Pancreas (tissue), 10 donors: ENCODE results near the gene CLPTM1L. TPM values are rescaled to one million over a fixed set of nuclear protein-coding genes. Genes with fewer than 3 reads are reported as not detected.
"Not testable (repeated sequence)": the region's sequence is repeated elsewhere in the genome, so short reads cannot be mapped to it uniquely, and the experiment has no call there.

ENCODE experiments used
- ATAC-seq, 4 donors: fragments of 200-7000 bp; cut with Tn5 transposase; one replicate each; pipeline versions ENCODE4 v1.8.0 to v1.9.1; 2020; ENCODE audit warnings: mild to moderate bottlenecking in 4 of 4, moderate library complexity in 4 of 4
- DNase-seq, 6 donors: peaks; one replicate each; pipeline ENCODE4 v3.0.0-alpha.2; 2020
- FAIRE-seq: peaks from 2 replicates; lab custom pipeline; 2012; peaks lifted over from hg19 to GRCh38; lab: Jason Lieb, UNC
- H3K27ac ChIP-seq, 4 donors: fragments of 200-600 bp; sonication (generic); 1 replicate in 3 of 4; 2 replicates in 1 of 4; pipeline versions ENCODE4 v1.5.0 to v1.8.0; 2020
- H3K27me3 ChIP-seq, 4 donors: fragments of 200-600 bp; one replicate each; pipeline ENCODE4 v1.8.0; 2021
- H3K36me3 ChIP-seq, 3 donors: fragments of 200-600 bp; sonication (generic) in 1 of 3; one replicate each; pipeline versions ENCODE4 v1.5.0 to v1.8.0; 2020 to 2021
- H3K4me1 ChIP-seq, 3 donors: fragments of 200-600 bp; one replicate each; pipeline ENCODE4 v1.8.0; 2021
- H3K4me3 ChIP-seq, 4 donors: fragments of 200-600 bp; sonication (generic) in 2 of 4; one replicate each; pipeline versions ENCODE4 v1.5.0 to v1.8.0; 2020 to 2021
- H3K9me3 ChIP-seq, 4 donors: fragments of 200-600 bp; one replicate each; pipeline ENCODE4 v1.8.0; 2021
- CTCF ChIP-seq, 4 donors: fragments of 200-600 bp; sonication (generic) in 3 of 4; IDR thresholded peaks; one replicate each; pipeline versions ENCODE4 v1.5.0 to v1.8.0; 2021; ENCODE audit warnings: antibody characterized with exemption in 4 of 4
- WGBS, 2 donors: extraction: QIAGEN DNeasy Blood & Tissue Kit; methylation state at CpG; one replicate each; pipeline ENCODE4 v1.1.7; 2013; 5-methylcytosine and 5-hydroxymethylcytosine counted together
- intact Hi-C, 3 donors: fragments of 100-400 bp; cut with DNase I; formaldehyde crosslinking; loops; one replicate each; pipeline versions ENCODE4 v1.11.1 to v1.14.2; 2022
- polyA plus RNA-seq, 2 donors: library from polyadenylated mRNA; stranded (reverse); fragments of 200-250 nt; gene quantifications; one replicate each; pipeline ENCODE4 v1.2.3, GENCODE V29; 2013
- total RNA-seq, 6 donors: library from RNA; stranded (reverse); fragmentation: NEBNext Ultra II Directional in 4 of 6; extraction: Animal tissue kit (Norgen Biotek cat#: 25700) in 4 of 6; gene quantifications; one replicate each; pipeline versions ENCODE4 v1.2.1 to v1.2.4, GENCODE V29; 2021 to 2023
- donor health status: healthy with polysubstance abuse.
- donor health status: DM: no; HTN: no; CAD: no; lungs with moderate emphysema.
- donor health status: DM: no; HTN: no; CAD: no.
- donor health status: control.
- donor health status: control.
- donor health status: Bipolar disorder and iron deficiency.
- donor health status: DM: yes; HTN: yes; CAD: no.
- donor health status: DM: no; HTN: no; CAD: no.
- donor health status: DM: no; HTN: no; CAD: no.
- donor health status: DM: yes; HTN: yes; CAD: no.

CLPTM1L gene
- total and polyA plus RNA-seq, 8 donors: 39.5 to 63.0 (median 53.2) TPM

DNA sequence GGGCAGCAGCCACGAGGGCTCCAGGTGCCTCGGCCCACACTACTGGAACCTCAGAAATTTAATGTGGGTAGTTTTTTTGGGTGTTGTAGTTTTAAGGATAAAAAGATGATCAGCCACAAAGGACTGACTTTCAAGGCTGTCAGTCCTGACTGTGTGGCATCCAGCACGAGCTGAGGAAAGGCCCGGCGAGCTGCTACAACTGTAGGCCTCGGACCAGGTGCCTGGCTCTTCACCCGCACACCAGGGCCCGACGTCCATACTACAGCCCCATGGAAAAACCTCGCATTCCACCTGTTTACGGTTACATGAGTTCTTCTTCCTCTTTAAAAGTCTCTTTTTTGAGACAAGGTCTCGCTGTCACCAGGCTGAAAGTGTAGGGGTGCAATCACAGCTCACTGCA lies 2.6 kb downstream of the CLPTM1L start:
- Histone ChIP-seq H3K27me3 (no peaks in the 10 kb centered on the region), H3K36me3 (peaks cover 3 to 32% (median 13%) of the 10 kb centered on the region in 3 donors), H3K9me3 (no peaks in the 10 kb centered on the region), H3K4me3 (no peak overlapping the region), H3K27ac (no peak overlapping the region), H3K4me1 (peaks cover 0 to 19% (median 8%) of the 10 kb centered on the region in 3 donors)
- no peak for TF ChIP-seq CTCF (IDR thresholded peaks at IDR 0.05)
- 90% methylated on average over 12 of the region's 12 CpGs for WGBS, 2 donors
- peak in 1 of 6 donors; percentile 26 for DNase-seq
- FAIRE-seq: no peak
- intact Hi-C loops: no loop called here
- no peak for ATAC-seq

- no peaks in the 10 kb centered on the region for H3K27me3 ChIP-seq
- H3K4me3 ChIP-seq: no peak overlapping the region
- H3K4me1 ChIP-seq: peaks cover 0 to 19% (median 8%) of the 10 kb centered on the region in 3 donors
- ATAC-seq (no peak), DNase-seq (no peak), FAIRE-seq (no peak)
- TF ChIP-seq CTCF (IDR thresholded peaks at IDR 0.05): no peak
- peaks cover 3 to 36% (median 17%) of the 10 kb centered on the region in 3 donors for H3K36me3 ChIP-seq
- no peaks in the 10 kb centered on the region for H3K9me3 ChIP-seq
- no peak overlapping the region for H3K27ac ChIP-seq
- intact Hi-C loops: no loop called here
- 92 to 93% methylated on average over 15 of the region's 15 CpGs for WGBS, 2 donors
Measured at GRCh38 chr5:1341863-1342262, 3.0 kb downstream of the CLPTM1L start.

- intact Hi-C loops, ATAC-seq, DNase-seq, FAIRE-seq, H3K27ac ChIP-seq, H3K27me3 ChIP-seq, H3K9me3 ChIP-seq, H3K4me1 ChIP-seq, H3K4me3 ChIP-seq: not testable (repeated sequence)
- 89 to 91% methylated on average over 15 to 17 of the region's 17 CpGs for WGBS, 2 donors
- peaks cover 3 to 56% (median 28%) of the 10 kb centered on the region in 3 donors for H3K36me3 ChIP-seq
Measured at GRCh38 chr5:1339818-1340210, 5.1 kb downstream of the CLPTM1L start.

DNA sequence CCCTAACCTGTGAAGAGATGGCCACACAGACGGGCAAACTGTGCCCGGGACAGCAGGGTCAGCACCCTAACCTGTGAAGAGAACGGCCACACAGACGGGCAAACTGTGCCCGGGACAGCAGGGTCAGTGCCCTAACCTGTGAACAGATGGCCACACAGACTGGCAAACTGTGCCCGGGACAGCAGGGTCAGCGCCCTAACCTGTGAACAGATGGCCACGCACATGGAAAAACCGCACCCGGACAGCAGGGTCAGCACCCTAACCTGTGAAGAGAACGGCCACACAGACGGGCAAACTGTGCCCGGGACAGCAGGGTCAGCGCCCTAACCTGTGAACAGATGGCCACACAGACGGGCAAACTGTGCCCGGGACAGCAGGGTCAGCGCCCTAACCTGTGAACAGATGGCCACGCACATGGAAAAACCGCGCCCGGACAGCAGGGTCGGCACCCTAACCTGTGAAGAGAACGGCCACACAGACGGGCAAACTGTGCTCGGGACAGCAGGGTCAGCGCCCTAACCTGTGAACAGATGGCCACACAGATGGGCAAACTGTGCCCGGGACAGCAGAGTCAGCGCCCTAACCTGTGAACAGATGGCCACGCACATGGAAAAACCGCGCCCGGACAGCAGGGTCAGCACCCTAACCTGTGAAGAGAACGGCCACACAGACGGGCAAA lies 5.6 kb downstream of the CLPTM1L start:
- H3K27me3 ChIP-seq, H3K9me3 ChIP-seq, DNase-seq, H3K4me3 ChIP-seq, ATAC-seq, intact Hi-C loops, H3K27ac ChIP-seq, H3K4me1 ChIP-seq, FAIRE-seq: not testable (repeated sequence)
- peaks cover 3 to 62% (median 29%) of the 10 kb centered on the region in 3 donors for H3K36me3 ChIP-seq
- 93 to 94% methylated on average over 27 to 34 of the region's 34 CpGs for WGBS, 2 donors

GRCh38 chr5:1338506-1339070 lies 6.3 kb downstream of the CLPTM1L start:
- no peaks in the 10 kb centered on the region for H3K9me3 ChIP-seq
- no peaks in the 10 kb centered on the region for H3K27me3 ChIP-seq
- H3K36me3 ChIP-seq: peaks cover 3 to 66% (median 33%) of the 10 kb centered on the region in 3 donors
- intact Hi-C loops: no loop called here
- WGBS, 2 donors: 94 to 95% methylated on average over 22 of the region's 22 CpGs
- no peak for ATAC-seq
- no peak for TF ChIP-seq CTCF (IDR thresholded peaks at IDR 0.05)
- DNase-seq: peak in 2 of 6 donors; percentile 56 to 63
- no peak overlapping the region for H3K4me3 ChIP-seq
- peaks cover 0 to 4% (median 4%) of the 10 kb centered on the region in 3 donors for H3K4me1 ChIP-seq
- FAIRE-seq: no peak
- no peak overlapping the region for H3K27ac ChIP-seq

DNA sequence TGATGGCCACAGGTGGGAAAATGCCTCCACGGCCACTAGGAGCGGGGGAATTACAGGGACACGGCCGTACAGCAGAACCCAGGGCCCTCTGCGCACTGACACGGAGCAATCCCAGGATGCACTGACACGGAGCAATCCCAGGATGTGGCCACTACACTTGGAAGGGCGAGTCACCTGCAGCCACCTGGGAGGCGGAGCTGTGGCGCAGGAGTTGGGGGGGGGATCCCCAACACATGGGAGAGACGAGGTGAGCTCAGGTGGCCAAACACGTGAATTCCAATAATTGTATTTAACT lies 6.8 kb downstream of the CLPTM1L start:
- FAIRE-seq (no peak), ATAC-seq (no peak), DNase-seq (peak in 1 of 6 donors; percentile 35)
- intact Hi-C loops: no loop called here
- Histone ChIP-seq H3K4me1 (no peaks in the 10 kb centered on the region), H3K4me3 (no peak overlapping the region), H3K27me3 (no peaks in the 10 kb centered on the region), H3K27ac (no peak overlapping the region), H3K9me3 (no peaks in the 10 kb centered on the region), H3K36me3 (peaks cover 3 to 66% (median 33%) of the 10 kb centered on the region in 3 donors)
- WGBS, 2 donors: 89 to 91% methylated on average over 12 of the region's 12 CpGs
- TF ChIP-seq CTCF (IDR thresholded peaks at IDR 0.05): no peak
